ENCODE measurements around the gene FAM180B.

The FAM180B gene

GRCh38 chr11:47593492-47593933, 7.0 kb downstream of the FAM180B start:
- Histone ChIP-seq H3K4me3 (no peak overlapping the region), H3K27me3 (peaks cover 0 to 73% of the 10 kb centered on the region in 2 donors), H3K9me3 (no peaks in the 10 kb centered on the region), H3K36me3 (no peaks in the 10 kb centered on the region), H3K27ac (no peak overlapping the region), H3K4me1 (peaks cover 0 to 18% (median 12%) of the 10 kb centered on the region in 4 donors)
- intact Hi-C loops (cut with DNase I; ENCODE audit: low total_unique reads): no loop called here
- no peak for DNase-seq
- TF ChIP-seq CTCF (IDR thresholded peaks at IDR 0.05): no peak

GRCh38 chr11:47593934-47594855, 7.7 kb downstream of the FAM180B start, which contains the start of gene C1QTNF4:
TSS of gene C1QTNF4 (minus strand) at chr11:47594411. CDS start at chr11:47590810, 3,601 bp downstream.
- intact Hi-C loops (cut with DNase I; ENCODE audit: low total_unique reads): no loop called here
- no peak for DNase-seq
- Histone ChIP-seq H3K27ac (no peak within 1 kb of the TSS), H3K4me1 (peaks cover 0 to 18% (median 12%) of the 10 kb centered on the region in 4 donors), H3K27me3 (peaks cover 0 to 69% of the 10 kb centered on the region in 2 donors), H3K9me3 (no peaks in the 10 kb centered on the region), H3K4me3 (peak within 1 kb of the TSS; percentile 15 to 40), H3K36me3 (no peaks in the 10 kb centered on the region)
- TF ChIP-seq CTCF (IDR thresholded peaks at IDR 0.05): no peak

GRCh38 chr11:47595029-47595428, 8.6 kb downstream of the FAM180B start:
- no peak overlapping the region for H3K27ac ChIP-seq
- no peaks in the 10 kb centered on the region for H3K36me3 ChIP-seq
- H3K9me3 ChIP-seq: no peaks in the 10 kb centered on the region
- no peak for DNase-seq
- peaks cover 0 to 15% (median 11%) of the 10 kb centered on the region in 4 donors for H3K4me1 ChIP-seq
- peaks cover 0 to 60% of the 10 kb centered on the region in 2 donors for H3K27me3 ChIP-seq
- H3K4me3 ChIP-seq: no peak overlapping the region
- no peak for TF ChIP-seq CTCF (IDR thresholded peaks at IDR 0.05)
- intact Hi-C loops (cut with DNase I; ENCODE audit: low total_unique reads): no loop called here

- no peaks in the 10 kb centered on the region for H3K9me3 ChIP-seq
- intact Hi-C loops (cut with DNase I; ENCODE audit: low total_unique reads): no loop called here
- peaks cover 0 to 53% of the 10 kb centered on the region in 2 donors for H3K27me3 ChIP-seq
- H3K4me3 ChIP-seq: no peak overlapping the region
- no peak overlapping the region for H3K27ac ChIP-seq
- peaks cover 0 to 15% (median 11%) of the 10 kb centered on the region in 4 donors for H3K4me1 ChIP-seq
- H3K36me3 ChIP-seq: no peaks in the 10 kb centered on the region
- no peak for TF ChIP-seq CTCF (IDR thresholded peaks at IDR 0.05)
- no peak for DNase-seq
Measured at GRCh38 chr11:47595967-47596366, 9.5 kb downstream of the FAM180B start.

- H3K9me3 ChIP-seq: no peaks in the 10 kb centered on the region
- DNase-seq: peak in 1 of 2 donors; percentile 43
- no peaks in the 10 kb centered on the region for H3K36me3 ChIP-seq
- no peak for TF ChIP-seq CTCF (IDR thresholded peaks at IDR 0.05)
- H3K4me3 ChIP-seq: no peak overlapping the region
- H3K4me1 ChIP-seq: no peaks in the 10 kb centered on the region
- peaks cover 0 to 17% of the 10 kb centered on the region in 2 donors for H3K27me3 ChIP-seq
- intact Hi-C loops (cut with DNase I; ENCODE audit: low total_unique reads): no loop called here
- H3K27ac ChIP-seq: no peak overlapping the region
Measured at GRCh38 chr11:47599902-47600301, 13.4 kb downstream of the FAM180B start.

Measured in tibial artery (tissue), 4 donors.